Measurements from ENCODE around the gene SORCS2. TPM values are rescaled to one million over a fixed set of nuclear protein-coding genes. Genes with fewer than 3 reads are reported as not detected.

SORCS2 gene
- total RNA-seq, 2 experiments from 2014 or later, result 0.03 TPM; not detected in 1

DNA sequence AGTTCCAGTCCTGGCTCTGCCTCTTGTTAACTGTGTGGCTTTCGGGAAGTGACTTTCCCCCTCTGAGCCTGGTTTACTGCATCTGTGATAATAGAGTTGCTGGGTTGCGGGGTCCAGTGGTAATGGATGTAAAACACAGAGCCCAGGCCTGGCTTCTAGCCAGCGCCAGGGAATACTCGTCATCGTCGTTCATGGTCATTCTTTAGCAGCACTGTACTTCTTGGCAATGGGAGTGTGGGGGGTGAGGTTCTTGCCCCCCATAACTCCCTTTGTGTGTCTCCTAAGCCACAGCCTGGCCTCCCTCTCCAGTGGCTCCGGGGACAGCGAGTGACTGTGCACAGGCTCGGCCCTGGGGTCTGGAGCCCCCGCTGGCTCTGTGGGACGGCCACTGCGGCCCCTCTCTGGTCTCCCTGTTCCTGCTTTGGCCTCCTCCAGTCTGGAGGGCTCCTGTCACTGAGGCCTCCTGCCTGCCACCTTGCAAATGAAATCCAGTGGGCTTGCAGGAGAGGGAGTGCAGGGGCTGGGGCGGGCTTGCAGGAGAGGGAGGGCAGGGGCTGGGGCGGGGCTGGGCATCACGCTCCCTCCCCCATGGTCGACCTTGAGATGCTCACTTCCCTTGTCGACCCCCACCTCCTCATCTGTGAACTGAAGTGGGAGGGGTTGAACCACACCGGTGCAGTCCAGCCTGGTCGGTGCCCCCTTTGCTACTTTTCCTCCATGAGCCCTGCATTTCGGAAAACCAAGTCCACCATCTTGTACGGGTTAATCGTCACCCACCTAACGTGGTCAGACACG, 229.2 kb downstream of the SORCS2 start:
- H3K9me2 ChIP-seq (ENCODE audit: insufficient read depth, low read length), result no peaks in the 10 kb centered on the region
- no peak overlapping the region for H3K27ac ChIP-seq (ENCODE audit: low read depth, low read length, poor library complexity, severe bottlenecking)
- intact Hi-C loops (cut with micrococcal nuclease; ENCODE audit: unreplicated experiment), result no loop called here
- no peaks in the 10 kb centered on the region for H3K36me3 ChIP-seq (ENCODE audit: insufficient read depth, low read length)
- no peak overlapping the region for H3K4me2 ChIP-seq (ENCODE audit: low read length)
- DNase-seq (ENCODE audit: low spot score), result no peak
- BruUV-seq (replicated peaks), result no TSS peak
- no peaks in the 10 kb centered on the region for H3K79me2 ChIP-seq (ENCODE audit: insufficient read depth, low read depth, low read length)
- H4K20me1 ChIP-seq (ENCODE audit: insufficient read depth, low read length), result no peaks in the 10 kb centered on the region
- ChIA-PET POLR2A (no interaction called here), CTCF (ENCODE audit: unreplicated experiment) (no interaction called here)
- H3K4me3 ChIP-seq (ENCODE audit: low read depth, low read length, poor library complexity, severe bottlenecking), result no peak overlapping the region
- no peak overlapping the region for H2AFZ ChIP-seq (ENCODE audit: low read length)
- H3K9me3 ChIP-seq (ENCODE audit: low read length), result no peaks in the 10 kb centered on the region
- TF ChIP-seq EZH2phosphoT487 (IDR thresholded peaks at IDR 0.05; ENCODE audit: borderline replicate concordance, low read depth, low read length), result no peak
- TF ChIP-seq, protein P1, sequence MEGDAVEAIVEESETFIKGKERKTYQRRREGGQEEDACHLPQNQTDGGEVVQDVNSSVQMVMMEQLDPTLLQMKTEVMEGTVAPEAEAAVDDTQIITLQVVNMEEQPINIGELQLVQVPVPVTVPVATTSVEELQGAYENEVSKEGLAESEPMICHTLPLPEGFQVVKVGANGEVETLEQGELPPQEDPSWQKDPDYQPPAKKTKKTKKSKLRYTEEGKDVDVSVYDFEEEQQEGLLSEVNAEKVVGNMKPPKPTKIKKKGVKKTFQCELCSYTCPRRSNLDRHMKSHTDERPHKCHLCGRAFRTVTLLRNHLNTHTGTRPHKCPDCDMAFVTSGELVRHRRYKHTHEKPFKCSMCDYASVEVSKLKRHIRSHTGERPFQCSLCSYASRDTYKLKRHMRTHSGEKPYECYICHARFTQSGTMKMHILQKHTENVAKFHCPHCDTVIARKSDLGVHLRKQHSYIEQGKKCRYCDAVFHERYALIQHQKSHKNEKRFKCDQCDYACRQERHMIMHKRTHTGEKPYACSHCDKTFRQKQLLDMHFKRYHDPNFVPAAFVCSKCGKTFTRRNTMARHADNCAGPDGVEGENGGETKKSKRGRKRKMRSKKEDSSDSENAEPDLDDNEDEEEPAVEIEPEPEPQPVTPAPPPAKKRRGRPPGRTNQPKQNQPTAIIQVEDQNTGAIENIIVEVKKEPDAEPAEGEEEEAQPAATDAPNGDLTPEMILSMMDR (conservative IDR thresholded peaks at IDR 0.05; ENCODE audit: low read length), result no peak
- no peaks in the 10 kb centered on the region for H3K4me1 ChIP-seq (ENCODE audit: insufficient read depth, low read length, poor library complexity, severe bottlenecking)

DNA sequence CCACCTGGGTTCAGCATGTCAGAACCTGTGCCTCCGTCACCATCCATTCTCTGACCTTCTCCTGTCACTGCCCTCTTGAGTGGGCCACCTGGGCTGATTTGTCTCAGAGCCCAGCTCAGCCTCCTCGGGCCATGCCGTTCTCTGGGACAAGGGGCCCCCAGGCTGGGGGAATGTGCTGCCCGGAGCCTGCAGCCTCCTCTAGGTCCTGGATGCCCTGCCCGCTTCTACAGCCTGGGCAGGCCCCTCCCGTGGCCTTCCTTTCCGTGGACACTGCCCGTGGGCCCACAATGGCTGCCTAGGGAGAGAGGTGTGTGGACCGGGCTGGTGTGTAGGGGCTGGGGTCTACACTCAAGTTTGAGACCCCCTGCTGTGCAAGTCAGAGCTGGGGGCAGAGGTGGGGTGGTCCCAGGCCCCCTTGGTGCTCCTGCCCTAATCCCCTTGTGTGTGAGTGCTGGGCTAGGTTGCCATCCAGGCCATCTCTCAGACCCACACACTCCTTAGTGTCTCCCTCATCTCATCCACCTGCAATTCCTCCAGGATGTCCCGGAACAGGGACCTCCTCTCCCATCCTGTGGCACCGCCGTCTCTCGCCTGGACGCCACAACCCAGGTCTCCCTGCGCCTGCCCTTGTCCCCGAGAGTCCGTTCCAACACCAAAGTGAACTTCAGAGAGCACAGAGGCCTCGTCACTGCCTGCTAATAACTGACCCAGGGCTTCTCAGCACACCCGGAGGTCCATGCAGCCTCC, 230.0 kb downstream of the SORCS2 start:
- Histone ChIP-seq H3K9me2 (ENCODE audit: insufficient read depth, low read length) (no peaks in the 10 kb centered on the region), H3K79me2 (ENCODE audit: insufficient read depth, low read depth, low read length) (no peaks in the 10 kb centered on the region), H3K4me1 (ENCODE audit: insufficient read depth, low read length, poor library complexity, severe bottlenecking) (no peaks in the 10 kb centered on the region), H2AFZ (ENCODE audit: low read length) (no peak overlapping the region), H3K9me3 (ENCODE audit: low read length) (no peaks in the 10 kb centered on the region), H3K4me2 (ENCODE audit: low read length) (no peak overlapping the region), H3K4me3 (ENCODE audit: low read depth, low read length, poor library complexity, severe bottlenecking) (no peak overlapping the region), H3K36me3 (ENCODE audit: insufficient read depth, low read length) (no peaks in the 10 kb centered on the region), H4K20me1 (ENCODE audit: insufficient read depth, low read length) (no peaks in the 10 kb centered on the region), H3K27ac (ENCODE audit: low read depth, low read length, poor library complexity, severe bottlenecking) (no peak overlapping the region)
- ChIA-PET POLR2A (no interaction called here), CTCF (ENCODE audit: unreplicated experiment) (no interaction called here)
- no peak for DNase-seq (ENCODE audit: low spot score)
- no peak for TF ChIP-seq EZH2phosphoT487 (IDR thresholded peaks at IDR 0.05; ENCODE audit: borderline replicate concordance, low read depth, low read length)
- TF ChIP-seq, protein P1 (conservative IDR thresholded peaks at IDR 0.05; ENCODE audit: low read length), result no peak
- intact Hi-C loops (cut with micrococcal nuclease; ENCODE audit: unreplicated experiment), result no loop called here
- no TSS peak for BruUV-seq (replicated peaks)

DNA sequence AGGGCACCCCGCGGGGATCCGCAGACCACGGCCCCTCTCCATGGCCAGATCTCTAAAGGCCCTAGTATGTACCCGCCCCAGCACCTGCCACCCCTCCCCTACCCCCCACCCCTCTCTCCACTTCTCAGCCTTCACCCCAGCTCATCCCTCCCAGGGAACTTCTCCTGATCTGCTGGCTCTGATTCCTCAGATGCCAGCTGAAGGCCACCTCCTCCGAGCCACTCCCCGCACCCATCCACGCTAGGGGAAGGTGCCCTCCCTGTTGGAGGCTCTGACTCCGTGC, 230.5 kb downstream of the SORCS2 start:
- Histone ChIP-seq H3K4me1 (ENCODE audit: insufficient read depth, low read length, poor library complexity, severe bottlenecking) (no peaks in the 10 kb centered on the region), H3K9me2 (ENCODE audit: insufficient read depth, low read length) (no peaks in the 10 kb centered on the region)

More for the DNA sequence above, 230.5 kb downstream of the SORCS2 start:
- H3K36me3 ChIP-seq (ENCODE audit: insufficient read depth, low read length), result no peaks in the 10 kb centered on the region
- H3K79me2 ChIP-seq (ENCODE audit: insufficient read depth, low read depth, low read length), result no peaks in the 10 kb centered on the region
- ChIA-PET POLR2A (no interaction called here), CTCF (ENCODE audit: unreplicated experiment) (no interaction called here)
- intact Hi-C loops (cut with micrococcal nuclease; ENCODE audit: unreplicated experiment), result no loop called here
- no peak overlapping the region for H3K4me2 ChIP-seq (ENCODE audit: low read length)
- no peak overlapping the region for H3K27ac ChIP-seq (ENCODE audit: low read depth, low read length, poor library complexity, severe bottlenecking)
- no TSS peak for BruUV-seq (replicated peaks)
- no peaks in the 10 kb centered on the region for H3K9me3 ChIP-seq (ENCODE audit: low read length)
- H3K4me3 ChIP-seq (ENCODE audit: low read depth, low read length, poor library complexity, severe bottlenecking), result no peak overlapping the region
- TF ChIP-seq, protein P1 (conservative IDR thresholded peaks at IDR 0.05; ENCODE audit: low read length), result no peak
- no peak for TF ChIP-seq EZH2phosphoT487 (IDR thresholded peaks at IDR 0.05; ENCODE audit: borderline replicate concordance, low read depth, low read length)
- H2AFZ ChIP-seq (ENCODE audit: low read length), result no peak overlapping the region
- DNase-seq (ENCODE audit: low spot score), result no peak
- no peaks in the 10 kb centered on the region for H4K20me1 ChIP-seq (ENCODE audit: insufficient read depth, low read length)

Data from OCI-LY7 (cell line).